ENCODE results near the gene VPS54.

DNA sequence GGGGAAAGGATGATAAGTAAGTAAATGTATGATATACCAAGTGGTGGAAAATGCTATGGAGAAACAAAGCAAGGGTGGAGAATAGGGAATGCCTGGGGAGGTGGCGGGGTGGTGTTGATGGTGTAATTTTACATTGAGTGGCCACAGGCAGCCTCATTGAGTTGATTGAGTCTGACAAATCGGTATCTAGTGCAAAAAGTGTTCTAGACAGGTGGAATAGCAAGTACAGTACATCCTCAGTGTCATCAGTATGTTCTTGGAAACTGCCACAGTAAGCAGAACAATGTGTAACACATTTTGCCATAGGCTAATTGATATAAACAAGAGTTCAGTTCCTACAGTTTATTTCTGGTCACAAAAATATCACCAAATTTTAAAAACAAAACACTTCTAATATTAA is 131.2 kb downstream of the VPS54 start:
- TF ChIP-seq, protein P1, sequence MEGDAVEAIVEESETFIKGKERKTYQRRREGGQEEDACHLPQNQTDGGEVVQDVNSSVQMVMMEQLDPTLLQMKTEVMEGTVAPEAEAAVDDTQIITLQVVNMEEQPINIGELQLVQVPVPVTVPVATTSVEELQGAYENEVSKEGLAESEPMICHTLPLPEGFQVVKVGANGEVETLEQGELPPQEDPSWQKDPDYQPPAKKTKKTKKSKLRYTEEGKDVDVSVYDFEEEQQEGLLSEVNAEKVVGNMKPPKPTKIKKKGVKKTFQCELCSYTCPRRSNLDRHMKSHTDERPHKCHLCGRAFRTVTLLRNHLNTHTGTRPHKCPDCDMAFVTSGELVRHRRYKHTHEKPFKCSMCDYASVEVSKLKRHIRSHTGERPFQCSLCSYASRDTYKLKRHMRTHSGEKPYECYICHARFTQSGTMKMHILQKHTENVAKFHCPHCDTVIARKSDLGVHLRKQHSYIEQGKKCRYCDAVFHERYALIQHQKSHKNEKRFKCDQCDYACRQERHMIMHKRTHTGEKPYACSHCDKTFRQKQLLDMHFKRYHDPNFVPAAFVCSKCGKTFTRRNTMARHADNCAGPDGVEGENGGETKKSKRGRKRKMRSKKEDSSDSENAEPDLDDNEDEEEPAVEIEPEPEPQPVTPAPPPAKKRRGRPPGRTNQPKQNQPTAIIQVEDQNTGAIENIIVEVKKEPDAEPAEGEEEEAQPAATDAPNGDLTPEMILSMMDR (IDR thresholded peaks at IDR 0.05; ENCODE audit: low read depth, low read length, missing input control), result no peak
- TF ChIP-seq JUND (IDR thresholded peaks at IDR 0.05) (no peak), GABPA (IDR thresholded peaks at IDR 0.05 in 1 of 2, conservative IDR thresholded peaks at IDR 0.05 in 1 of 2) (no peak), TAF1 (conservative IDR thresholded peaks at IDR 0.05) (no peak), SP1 (IDR thresholded peaks at IDR 0.05) (no peak), ATF3 (IDR thresholded peaks at IDR 0.05) (no peak), ZBTB33 (IDR thresholded peaks at IDR 0.05) (no peak), RAD21 (IDR thresholded peaks at IDR 0.05) (no peak), EGR1 (IDR thresholded peaks at IDR 0.05; ENCODE audit: low read depth in 2 of 2) (no peak)
- TF ChIP-seq, protein P2, sequence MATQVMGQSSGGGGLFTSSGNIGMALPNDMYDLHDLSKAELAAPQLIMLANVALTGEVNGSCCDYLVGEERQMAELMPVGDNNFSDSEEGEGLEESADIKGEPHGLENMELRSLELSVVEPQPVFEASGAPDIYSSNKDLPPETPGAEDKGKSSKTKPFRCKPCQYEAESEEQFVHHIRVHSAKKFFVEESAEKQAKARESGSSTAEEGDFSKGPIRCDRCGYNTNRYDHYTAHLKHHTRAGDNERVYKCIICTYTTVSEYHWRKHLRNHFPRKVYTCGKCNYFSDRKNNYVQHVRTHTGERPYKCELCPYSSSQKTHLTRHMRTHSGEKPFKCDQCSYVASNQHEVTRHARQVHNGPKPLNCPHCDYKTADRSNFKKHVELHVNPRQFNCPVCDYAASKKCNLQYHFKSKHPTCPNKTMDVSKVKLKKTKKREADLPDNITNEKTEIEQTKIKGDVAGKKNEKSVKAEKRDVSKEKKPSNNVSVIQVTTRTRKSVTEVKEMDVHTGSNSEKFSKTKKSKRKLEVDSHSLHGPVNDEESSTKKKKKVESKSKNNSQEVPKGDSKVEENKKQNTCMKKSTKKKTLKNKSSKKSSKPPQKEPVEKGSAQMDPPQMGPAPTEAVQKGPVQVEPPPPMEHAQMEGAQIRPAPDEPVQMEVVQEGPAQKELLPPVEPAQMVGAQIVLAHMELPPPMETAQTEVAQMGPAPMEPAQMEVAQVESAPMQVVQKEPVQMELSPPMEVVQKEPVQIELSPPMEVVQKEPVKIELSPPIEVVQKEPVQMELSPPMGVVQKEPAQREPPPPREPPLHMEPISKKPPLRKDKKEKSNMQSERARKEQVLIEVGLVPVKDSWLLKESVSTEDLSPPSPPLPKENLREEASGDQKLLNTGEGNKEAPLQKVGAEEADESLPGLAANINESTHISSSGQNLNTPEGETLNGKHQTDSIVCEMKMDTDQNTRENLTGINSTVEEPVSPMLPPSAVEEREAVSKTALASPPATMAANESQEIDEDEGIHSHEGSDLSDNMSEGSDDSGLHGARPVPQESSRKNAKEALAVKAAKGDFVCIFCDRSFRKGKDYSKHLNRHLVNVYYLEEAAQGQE (IDR thresholded peaks at IDR 0.05), result no peak
- TF ChIP-seq, protein P3, sequence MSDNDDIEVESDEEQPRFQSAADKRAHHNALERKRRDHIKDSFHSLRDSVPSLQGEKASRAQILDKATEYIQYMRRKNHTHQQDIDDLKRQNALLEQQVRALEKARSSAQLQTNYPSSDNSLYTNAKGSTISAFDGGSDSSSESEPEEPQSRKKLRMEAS (IDR thresholded peaks at IDR 0.05), result no peak

Measured in liver (tissue), 3 donors.